H9 (cell line): ENCODE results near the gene TRMT1. TPM values are rescaled to one million over a fixed set of nuclear protein-coding genes. Genes with fewer than 3 reads are reported as not detected.

Source experiments
- DNase-seq: peaks from one replicate; pipeline ENCODE4 v3.0.0-alpha.2; 2017
- H2AFZ ChIP-seq: one replicate; pipeline ENCODE4 v1.6.1; 2013; ENCODE audit warnings: mild to moderate bottlenecking, low read length, control low read depth, moderate library complexity
- H2AK5ac ChIP-seq: 2 replicates; pipeline ENCODE4 v1.6.1; 2013; ENCODE audit warnings: low read length, control low read depth, mixed read lengths; ENCODE audit not compliant: insufficient read length
- H2BK120ac ChIP-seq: one replicate; pipeline ENCODE4 v1.6.1; 2013; ENCODE audit warnings: low read depth, mild to moderate bottlenecking, low read length, control low read depth, inconsistent platforms; ENCODE audit not compliant: poor library complexity, severe bottlenecking
- H2BK12ac ChIP-seq: 2 replicates; pipeline ENCODE4 v1.6.1; 2013; ENCODE audit warnings: low read length, control low read depth, mixed read lengths, low read depth; ENCODE audit not compliant: insufficient read length
- H2BK15ac ChIP-seq: 2 replicates; pipeline ENCODE4 v1.6.1; 2013; ENCODE audit warnings: low read depth, low read length, control low read depth
- H2BK20ac ChIP-seq: one replicate; pipeline ENCODE4 v1.6.1; 2013; ENCODE audit warnings: low read depth, mild to moderate bottlenecking, low read length, control low read depth, inconsistent platforms; ENCODE audit not compliant: poor library complexity, severe bottlenecking
- H2BK5ac ChIP-seq: 2 replicates; pipeline ENCODE4 v1.6.1; 2013; ENCODE audit warnings: low read length, control low read depth, mixed read lengths; ENCODE audit not compliant: insufficient read length
- H3K14ac ChIP-seq: 2 replicates; pipeline ENCODE4 v1.6.1; 2013; ENCODE audit warnings: low read length, control low read depth; ENCODE audit not compliant: insufficient read depth
- H3K18ac ChIP-seq: 2 replicates; pipeline ENCODE4 v1.6.1; 2013; ENCODE audit warnings: low read depth, mild to moderate bottlenecking, mixed read lengths, low read length, control low read depth; ENCODE audit not compliant: insufficient read length
- H3K23ac ChIP-seq: 2 replicates; pipeline ENCODE4 v1.6.1; 2013; ENCODE audit warnings: low read length, control low read depth, mixed read lengths, low read depth; ENCODE audit not compliant: insufficient read length
- H3K23me2 ChIP-seq: 2 replicates; pipeline ENCODE4 v1.6.1; 2013; ENCODE audit warnings: low read depth, mild to moderate bottlenecking, mixed read lengths, low read length, control low read depth; ENCODE audit not compliant: insufficient read length, poor library complexity, severe bottlenecking
- H3K27ac ChIP-seq: 2 replicates; pipeline ENCODE4 v1.5.1; 2013; ENCODE audit warnings: low read length, control low read depth, mixed read lengths, low read depth; ENCODE audit not compliant: insufficient read length
- H3K27me3 ChIP-seq: 2 replicates; pipeline ENCODE4 v1.6.1; 2013; ENCODE audit warnings: low read length, control low read depth, inconsistent platforms; ENCODE audit not compliant: insufficient read depth
- H3K4ac ChIP-seq: 2 replicates; pipeline ENCODE4 v1.6.1; 2013; ENCODE audit warnings: low read depth, mild to moderate bottlenecking, control low read depth, inconsistent platforms, low read length, moderate library complexity
- H3K4me1 ChIP-seq: 2 replicates; pipeline ENCODE4 v1.6.1; 2013; ENCODE audit warnings: low read length, control low read depth, inconsistent platforms; ENCODE audit not compliant: insufficient read depth
- H3K4me2 ChIP-seq: 2 replicates; pipeline ENCODE4 v1.6.1; 2013; ENCODE audit warnings: low read length, control low read depth, mixed read lengths; ENCODE audit not compliant: insufficient read length, insufficient read depth
- H3K56ac ChIP-seq: 2 replicates; pipeline ENCODE4 v1.6.1; 2013; ENCODE audit warnings: low read depth, mild to moderate bottlenecking, mixed read lengths, low read length, control low read depth; ENCODE audit not compliant: insufficient read length
- H3K79me1 ChIP-seq: 2 replicates; pipeline ENCODE4 v1.6.1; 2013; ENCODE audit warnings: low read depth, mild to moderate bottlenecking, moderate library complexity, low read length, control low read depth, inconsistent platforms; ENCODE audit not compliant: insufficient read depth, poor library complexity, severe bottlenecking
- H3K79me2 ChIP-seq: 2 replicates; pipeline ENCODE4 v1.6.1; 2013; ENCODE audit warnings: low read length, control low read depth, inconsistent platforms; ENCODE audit not compliant: insufficient read depth
- H3K9ac ChIP-seq: 2 replicates; pipeline ENCODE4 v1.6.1; 2013; ENCODE audit warnings: low read length, control low read depth, mixed read lengths; ENCODE audit not compliant: insufficient read length; ENCODE audit errors: extremely low read depth
- H3K9me3 ChIP-seq: one replicate; pipeline ENCODE4 v1.6.1; 2013; ENCODE audit warnings: low read depth, low read length, inconsistent platforms; ENCODE audit not compliant: control insufficient read depth
- H3T11ph ChIP-seq: one replicate; pipeline ENCODE4 v1.6.1; 2013; ENCODE audit warnings: mild to moderate bottlenecking, low read length, control low read depth, inconsistent platforms
- H4K20me1 ChIP-seq: one replicate; pipeline ENCODE4 v1.6.1; 2013; ENCODE audit not compliant: control insufficient read depth, insufficient read length, insufficient read depth
- H4K5ac ChIP-seq: 2 replicates; pipeline ENCODE4 v1.6.1; 2013; ENCODE audit warnings: low read depth, mild to moderate bottlenecking, mixed read lengths, low read length, control low read depth; ENCODE audit not compliant: insufficient read length
- H4K8ac ChIP-seq: replicated peaks from 2 replicates; pipeline ENCODE4 v1.6.1; 2013; ENCODE audit warnings: low read length, control low read depth, mixed read lengths, low read depth; ENCODE audit not compliant: insufficient read length
- H4K91ac ChIP-seq: 2 replicates; pipeline ENCODE4 v1.6.1; 2013; ENCODE audit warnings: low read depth, mild to moderate bottlenecking, moderate library complexity, mixed read lengths, low read length, control low read depth; ENCODE audit not compliant: insufficient read length
- H3K27ac Mint-ChIP-seq, 3 experiments: 2 replicates in 2 of 3; 3 replicates in 1 of 3; pipeline ENCODE4 v1.8.0; 2020 to 2021; ENCODE audit warnings: mixed read lengths in 3 of 3, mild to moderate bottlenecking in 1 of 3, moderate library complexity in 1 of 3
- H3K27me3 Mint-ChIP-seq: 2 replicates; pipeline ENCODE4 v1.8.0; 2021; ENCODE audit warnings: low read depth, mild to moderate bottlenecking, moderate library complexity, mixed read lengths
- H3K36me3 Mint-ChIP-seq, 3 experiments: 2 replicates in 2 of 3; 3 replicates in 1 of 3; pipeline ENCODE4 v1.8.0; 2020 to 2021; ENCODE audit warnings: low read depth in 3 of 3, mixed read lengths in 3 of 3; ENCODE audit not compliant: insufficient read depth in 1 of 3
- H3K4me1 Mint-ChIP-seq, 2 experiments: 2 replicates each; pipeline ENCODE4 v1.8.0; 2020; ENCODE audit warnings: mixed read lengths in 2 of 2
- H3K4me3 Mint-ChIP-seq, 2 experiments: 2 replicates in 1 of 2; 3 replicates in 1 of 2; pipeline ENCODE4 v1.8.0; 2020 to 2021; ENCODE audit warnings: mild to moderate bottlenecking in 2 of 2, mixed read lengths in 2 of 2, moderate library complexity in 1 of 2
- H3K9me3 Mint-ChIP-seq, 2 experiments: 2 replicates in 1 of 2; 3 replicates in 1 of 2; pipeline ENCODE4 v1.8.0; 2020; ENCODE audit warnings: mild to moderate bottlenecking in 2 of 2, mixed read lengths in 2 of 2, moderate library complexity in 1 of 2
- WGBS: extraction: QIAGEN DNeasy Blood & Tissue Kit; methylation state at CpG from one replicate; pipeline ENCODE4 v1.1.7; 2013; ENCODE audit warnings: missing lambda C conversion rate, low lambda C conversion rate, mixed read lengths; ENCODE audit not compliant: insufficient read length; ENCODE audit errors: extremely low coverage; 5-methylcytosine and 5-hydroxymethylcytosine counted together
- total RNA-seq: library from RNA; stranded (reverse); gene quantifications from 2 replicates; pipeline ENCODE4 v1.2.1, GENCODE V29; 2021
- TF ChIP-seq, protein P1 (sequence below): fragments of 200-600 bp; sonication (generic); conservative IDR thresholded peaks from 3 replicates; pipeline ENCODE4 v1.8.0; 2021; ENCODE audit warnings: antibody characterized with exemption, mild to moderate bottlenecking

TRMT1 gene
- total RNA-seq, 1 experiment from 2014 or later, result 95.7 TPM

DNA sequence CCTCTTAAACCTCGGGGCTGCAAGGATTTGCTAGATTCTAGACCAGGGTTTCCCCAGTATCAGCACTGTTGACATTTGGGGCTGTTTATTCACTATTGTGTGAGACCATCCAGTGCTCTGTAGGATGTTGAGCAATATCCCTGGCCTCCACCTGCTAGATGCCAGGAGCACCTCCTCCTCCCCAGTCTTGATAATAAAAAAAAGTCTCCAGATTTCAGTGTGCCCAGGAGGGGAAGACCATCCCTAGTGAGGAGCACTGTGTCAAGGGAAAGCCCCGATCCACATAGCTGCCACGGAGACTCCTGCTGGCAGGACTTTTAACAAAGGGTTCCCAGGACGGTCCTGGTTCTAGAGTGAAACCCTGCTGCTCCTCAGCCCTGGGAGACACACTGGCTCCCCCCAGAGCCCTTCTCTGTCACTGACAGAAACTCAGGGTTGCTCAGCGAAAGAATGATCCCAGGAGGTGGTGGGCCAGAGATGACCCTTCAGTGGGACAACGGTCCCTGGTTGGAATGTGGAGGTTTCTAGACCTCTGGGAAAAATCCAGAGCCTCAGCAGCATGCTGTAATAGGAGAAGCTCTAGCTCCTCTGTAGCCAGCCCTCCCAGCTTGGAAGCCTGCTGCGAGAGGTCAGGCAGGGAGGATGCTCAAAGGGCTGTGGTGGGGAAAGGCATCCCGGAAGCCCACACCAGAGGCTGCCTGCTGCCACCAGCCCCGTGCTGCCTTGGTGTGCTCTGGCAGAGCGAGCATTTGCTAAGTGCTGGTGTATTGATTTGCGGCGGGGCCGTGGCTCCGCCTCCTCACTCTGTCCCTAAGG lies 34.1 kb downstream of the TRMT1 start:
- H3K18ac ChIP-seq, result no peak overlapping the region
- H3K4me1 ChIP-seq, result peaks cover 10% of the 10 kb centered on the region; the same call in 1 of the 2 replicates
- H2BK12ac ChIP-seq, result no peak overlapping the region
- no peak overlapping the region for H3K27ac ChIP-seq
- H3K4me3 Mint-ChIP-seq, result no peak overlapping the region; a peak in 1 of 5 replicates
- no peak overlapping the region for H2AFZ ChIP-seq
- peaks cover 2% of the 10 kb centered on the region; the same call in 1 of the 2 replicates for H3K27me3 ChIP-seq
- no peak overlapping the region for H3K4ac ChIP-seq
- no CpG with 5 or more reads among the region's 14 CpGs for WGBS
- no peak overlapping the region for H2BK120ac ChIP-seq
- no peak overlapping the region for H2BK5ac ChIP-seq
- H3K27me3 Mint-ChIP-seq, result peaks cover 58% of the 10 kb centered on the region
- H2AK5ac ChIP-seq, result no peak overlapping the region
- TF ChIP-seq, protein P1, sequence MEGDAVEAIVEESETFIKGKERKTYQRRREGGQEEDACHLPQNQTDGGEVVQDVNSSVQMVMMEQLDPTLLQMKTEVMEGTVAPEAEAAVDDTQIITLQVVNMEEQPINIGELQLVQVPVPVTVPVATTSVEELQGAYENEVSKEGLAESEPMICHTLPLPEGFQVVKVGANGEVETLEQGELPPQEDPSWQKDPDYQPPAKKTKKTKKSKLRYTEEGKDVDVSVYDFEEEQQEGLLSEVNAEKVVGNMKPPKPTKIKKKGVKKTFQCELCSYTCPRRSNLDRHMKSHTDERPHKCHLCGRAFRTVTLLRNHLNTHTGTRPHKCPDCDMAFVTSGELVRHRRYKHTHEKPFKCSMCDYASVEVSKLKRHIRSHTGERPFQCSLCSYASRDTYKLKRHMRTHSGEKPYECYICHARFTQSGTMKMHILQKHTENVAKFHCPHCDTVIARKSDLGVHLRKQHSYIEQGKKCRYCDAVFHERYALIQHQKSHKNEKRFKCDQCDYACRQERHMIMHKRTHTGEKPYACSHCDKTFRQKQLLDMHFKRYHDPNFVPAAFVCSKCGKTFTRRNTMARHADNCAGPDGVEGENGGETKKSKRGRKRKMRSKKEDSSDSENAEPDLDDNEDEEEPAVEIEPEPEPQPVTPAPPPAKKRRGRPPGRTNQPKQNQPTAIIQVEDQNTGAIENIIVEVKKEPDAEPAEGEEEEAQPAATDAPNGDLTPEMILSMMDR, result peak; percentile 55
- no peak overlapping the region for H3T11ph ChIP-seq
- no peak overlapping the region for H4K5ac ChIP-seq
- no peaks in the 10 kb centered on the region for H3K79me1 ChIP-seq
- no peak overlapping the region for H3K23ac ChIP-seq
- H3K4me1 Mint-ChIP-seq, result peaks cover 22 to 52% of the 10 kb centered on the region in 2 experiments
- DNase-seq, result peak; percentile 71
- H3K79me2 ChIP-seq, result no peaks in the 10 kb centered on the region
- no peaks in the 10 kb centered on the region for H3K9me3 Mint-ChIP-seq
- H3K36me3 Mint-ChIP-seq, result no peaks in the 10 kb centered on the region
- no peak overlapping the region for H4K8ac ChIP-seq
- H3K23me2 ChIP-seq, result peaks cover 4% of the 10 kb centered on the region
- no peak overlapping the region for H3K56ac ChIP-seq
- no peak overlapping the region for H2BK20ac ChIP-seq
- H3K9me3 ChIP-seq, result no peaks in the 10 kb centered on the region
- H2BK15ac ChIP-seq, result no peak overlapping the region
- no peak overlapping the region for H4K91ac ChIP-seq
- H4K20me1 ChIP-seq, result no peaks in the 10 kb centered on the region
- H3K14ac ChIP-seq, result no peak overlapping the region
- H3K9ac ChIP-seq, result no peak overlapping the region
- H3K4me2 ChIP-seq, result no peak overlapping the region
- no peak overlapping the region; a peak in 1 of 7 replicates for H3K27ac Mint-ChIP-seq
